GM18520 (cell line): ENCODE data around the gene UGT1A9.

ENCODE experiments used
- ATAC-seq: cut with Tn5 transposase; IDR thresholded peaks from one replicate; pipeline ENCODE4 v1.9.1; 2021; ENCODE audit not compliant: unreplicated experiment

Gene UGT1A9

DNA sequence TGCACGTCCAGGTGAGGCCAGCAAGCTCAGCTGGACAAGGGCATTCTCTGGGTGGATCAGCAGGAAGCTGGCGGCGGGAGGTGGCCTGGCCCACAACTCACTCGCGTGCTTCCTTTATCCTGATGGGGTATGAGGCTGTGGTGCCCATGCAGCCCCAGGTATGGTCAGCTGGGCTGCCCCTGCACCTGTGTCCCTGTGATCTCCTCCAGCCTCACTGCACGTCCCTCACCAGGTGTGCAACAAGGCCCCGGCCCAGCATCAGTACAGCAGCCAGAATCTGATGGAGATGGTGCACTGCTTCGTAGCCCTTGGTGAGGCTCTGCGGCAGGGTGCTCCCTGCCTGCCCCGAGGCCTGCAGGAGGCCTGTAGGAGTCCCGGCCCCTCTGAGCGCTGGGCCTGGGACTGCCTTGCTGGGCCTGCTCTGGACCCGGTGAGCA is 124.1 kb downstream of the UGT1A9 start:
- ATAC-seq = no peak

GRCh38 chr2:233796254-233796653 is 124.6 kb downstream of the UGT1A9 start:
- no peak for ATAC-seq

- no peak for ATAC-seq
Observed at GRCh38 chr2:233798335-233799086, 126.8 kb downstream of the UGT1A9 start.

GRCh38 chr2:233799087-233799665 is 127.5 kb downstream of the UGT1A9 start:
- no peak for ATAC-seq

GRCh38 chr2:233799716-233800115 is 128.0 kb downstream of the UGT1A9 start:
- no peak for ATAC-seq

DNA sequence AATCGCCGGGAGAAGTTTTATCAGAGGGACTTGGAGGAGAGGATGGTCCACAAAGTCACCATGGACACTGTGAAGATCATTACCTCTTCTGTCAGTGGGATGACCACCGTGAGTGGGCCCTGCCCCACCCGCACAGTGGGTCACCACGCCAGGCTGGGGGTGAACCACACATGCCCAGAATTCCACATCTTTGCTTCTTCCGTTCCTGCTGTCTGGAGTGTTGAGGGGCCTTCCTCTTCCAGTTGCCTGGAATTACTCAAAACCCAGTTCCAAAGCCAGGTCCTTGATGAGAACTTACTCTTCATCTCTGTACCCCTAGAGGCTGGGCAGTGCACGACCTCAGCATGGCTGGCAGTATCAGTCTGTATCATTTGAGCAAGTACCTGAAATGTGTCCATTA is 128.5 kb downstream of the UGT1A9 start:
- no peak for ATAC-seq

DNA sequence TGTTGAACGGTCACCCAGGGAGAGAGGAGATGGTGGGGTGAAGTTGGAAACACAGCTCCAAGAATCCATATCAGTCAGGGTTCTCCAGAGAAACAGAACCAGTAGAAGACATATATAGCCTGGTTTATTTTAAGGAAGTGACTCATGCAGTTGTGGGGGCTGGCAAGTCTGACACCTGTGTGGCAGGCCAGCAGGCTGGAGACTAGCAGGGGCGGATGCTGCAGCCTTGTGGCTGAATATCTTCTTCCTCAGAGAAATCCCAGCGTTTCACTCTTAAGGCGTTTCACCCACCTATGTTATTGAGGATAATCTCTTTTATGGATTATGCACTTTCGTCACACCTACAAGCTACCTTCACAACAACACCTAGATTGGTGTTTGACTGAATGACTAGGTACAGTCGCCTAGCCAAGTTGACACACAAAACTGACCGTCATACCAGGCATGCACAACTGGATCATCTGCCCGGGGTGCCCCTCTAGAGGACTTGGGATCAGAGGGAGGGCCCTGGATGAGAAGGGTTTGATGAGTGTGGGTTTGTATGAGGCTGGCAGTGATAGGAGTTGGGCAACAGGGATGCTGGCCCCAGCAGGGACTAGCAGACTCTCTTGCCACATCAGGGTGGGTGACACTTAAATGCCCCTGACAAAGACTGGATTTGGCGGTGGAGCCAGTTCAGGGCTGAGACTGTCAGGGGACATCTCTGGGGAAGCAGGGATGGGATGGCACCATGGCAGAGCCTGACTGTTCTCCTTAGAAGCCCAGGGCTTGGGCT is 129.8 kb downstream of the UGT1A9 start:
- no peak for ATAC-seq

GRCh38 chr2:233802132-233802815 is 130.6 kb downstream of the UGT1A9 start:
- no peak for ATAC-seq

DNA sequence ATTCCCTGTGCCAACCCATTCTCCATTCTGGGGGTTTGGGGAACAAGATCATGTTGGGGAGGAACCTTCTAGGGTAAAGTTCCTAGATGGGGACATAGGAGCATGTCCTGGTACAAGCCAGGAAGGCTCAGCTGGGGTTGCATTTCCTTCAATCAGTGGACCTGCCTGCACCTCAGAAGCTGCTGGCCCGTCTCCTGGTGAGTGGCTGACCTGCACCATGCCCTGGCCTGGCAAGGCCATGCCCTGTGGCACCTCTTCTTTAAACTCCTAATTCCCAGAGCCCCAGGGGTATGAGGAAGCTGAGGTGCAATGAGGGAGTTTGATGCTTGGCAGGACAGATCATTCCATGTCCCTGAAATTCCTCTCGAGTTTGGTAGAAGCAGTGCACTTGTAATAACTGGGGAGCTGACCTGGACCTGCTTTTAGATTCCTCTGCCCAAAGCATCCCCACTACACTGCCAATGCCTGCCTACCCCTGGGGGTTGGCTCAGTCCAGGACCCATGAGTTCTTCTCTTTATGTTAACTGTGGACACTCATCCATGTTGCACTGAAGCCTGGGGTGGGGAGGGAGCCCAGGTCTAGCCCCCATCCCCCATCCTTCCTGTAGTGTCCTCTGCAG is 131.7 kb downstream of the UGT1A9 start:
- ATAC-seq = no peak

DNA sequence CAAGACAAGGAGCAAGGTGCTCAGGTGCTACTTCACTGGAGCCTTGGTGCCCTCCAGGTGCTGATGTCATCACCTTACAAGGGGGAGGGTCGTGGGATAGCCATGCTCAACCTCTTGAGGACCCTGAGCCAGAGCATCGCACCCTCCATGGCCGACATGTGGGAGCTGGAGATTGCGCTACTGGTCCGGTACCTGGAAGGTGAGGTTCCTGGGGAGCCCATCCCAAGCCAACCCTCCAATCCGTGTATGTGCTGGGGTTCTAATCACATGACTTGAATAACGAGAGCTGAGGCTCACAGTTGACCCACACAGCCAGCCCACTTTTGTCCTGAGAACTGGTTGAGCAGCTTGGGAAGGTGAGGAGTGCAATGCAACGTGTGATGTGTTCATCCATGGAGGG is 132.3 kb downstream of the UGT1A9 start:
- ATAC-seq = no peak

- no peak for ATAC-seq
Observed at GRCh38 chr2:233807215-233807865, 135.6 kb downstream of the UGT1A9 start.

GRCh38 chr2:233807966-233808935 is 136.6 kb downstream of the UGT1A9 start:
- ATAC-seq = no peak

DNA sequence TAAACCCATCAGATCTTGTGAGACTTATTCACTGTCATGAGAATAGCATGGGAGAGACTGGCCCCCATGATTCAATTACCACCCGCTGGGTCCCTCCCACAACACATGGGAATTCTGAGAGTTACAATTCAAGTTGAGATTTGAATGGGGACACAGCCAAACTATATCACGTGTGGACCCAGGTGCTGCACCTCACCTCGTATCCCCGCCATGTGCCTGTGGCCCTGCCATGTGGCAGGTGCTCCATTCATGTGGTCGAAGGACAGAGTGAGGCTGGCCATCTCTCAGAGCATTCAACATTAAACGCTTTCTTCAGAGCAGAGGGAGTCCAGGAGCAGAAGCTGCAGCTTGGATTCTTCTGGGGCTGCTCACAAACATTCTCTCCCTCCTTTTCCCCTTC is 138.7 kb downstream of the UGT1A9 start:
- no peak for ATAC-seq

- no peak for ATAC-seq
Observed at GRCh38 chr2:233811087-233811486, 139.4 kb downstream of the UGT1A9 start.

DNA sequence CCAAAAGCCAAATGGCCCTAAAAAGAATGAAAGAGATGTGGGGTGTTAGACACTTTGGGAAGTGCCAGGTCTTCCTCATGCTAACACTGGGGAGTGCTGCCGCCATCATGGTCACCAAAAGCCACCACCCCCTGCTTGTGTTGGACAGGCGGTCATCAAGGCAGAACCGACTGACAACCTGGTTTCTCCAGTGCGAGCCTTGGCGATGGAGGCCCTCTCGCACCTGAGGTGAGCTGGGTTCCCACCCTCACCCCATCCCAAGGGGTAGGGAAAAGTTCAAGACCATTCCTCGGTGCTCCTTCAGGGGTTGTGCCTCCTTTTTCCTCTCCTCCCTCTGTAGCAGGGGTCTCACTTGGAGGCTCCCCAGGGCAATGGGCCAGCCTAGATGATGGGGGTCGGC is 140.0 kb downstream of the UGT1A9 start:
- ATAC-seq = no peak

- ATAC-seq = no peak
Observed at GRCh38 chr2:233813236-233814055, 141.7 kb downstream of the UGT1A9 start.

GRCh38 chr2:233814056-233814835 is 142.5 kb downstream of the UGT1A9 start:
- no peak for ATAC-seq

- no peak for ATAC-seq
Observed at GRCh38 chr2:233815861-233816260, 144.2 kb downstream of the UGT1A9 start.
